ENCODE data around the gene MORC1. TPM values are rescaled to one million over a fixed set of nuclear protein-coding genes. Genes with fewer than 3 reads are reported as not detected.

Gene MORC1
- total RNA-seq, 6 experiments from 2014 or later = 0.07 to 0.16 (median 0.14) TPM; not detected in 2

DNA sequence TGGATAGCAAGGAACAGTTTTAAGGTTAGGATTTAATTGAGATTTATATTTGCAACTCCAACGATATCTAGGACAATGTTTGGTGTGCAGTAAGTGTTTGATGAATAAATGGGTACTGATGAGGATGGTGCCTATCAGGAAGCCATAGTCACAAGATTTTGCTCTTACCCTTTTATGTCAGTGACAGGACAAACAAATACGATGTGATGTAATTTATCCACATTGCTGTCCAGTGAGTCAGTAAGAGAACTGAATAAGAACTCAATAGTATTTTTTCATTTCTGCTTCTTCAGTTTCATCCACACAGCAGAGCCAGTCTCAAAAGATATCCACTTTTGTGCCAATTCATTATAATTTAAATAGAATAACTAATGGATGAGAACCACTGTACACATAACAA is 37.0 kb upstream of the MORC1 start:
- ATAC-seq = peak in 3 of 4 donors; percentile 56 to 72 (median 57)
- WGBS (ENCODE audit: insufficient coverage, low coverage, low lambda C conversion rate, missing lambda C conversion rate) = 41% methylated on average over 2 of the region's 2 CpGs
- H3K4me1 ChIP-seq = peaks cover 0 to 12% (median 5%) of the 10 kb centered on the region in 4 donors
- no peaks in the 10 kb centered on the region for H3K36me3 ChIP-seq
- intact Hi-C loops (cut with DNase I) = no loop called here
- no peak for TF ChIP-seq POLR2A (IDR thresholded peaks at IDR 0.05)
- TF ChIP-seq, protein P1, sequence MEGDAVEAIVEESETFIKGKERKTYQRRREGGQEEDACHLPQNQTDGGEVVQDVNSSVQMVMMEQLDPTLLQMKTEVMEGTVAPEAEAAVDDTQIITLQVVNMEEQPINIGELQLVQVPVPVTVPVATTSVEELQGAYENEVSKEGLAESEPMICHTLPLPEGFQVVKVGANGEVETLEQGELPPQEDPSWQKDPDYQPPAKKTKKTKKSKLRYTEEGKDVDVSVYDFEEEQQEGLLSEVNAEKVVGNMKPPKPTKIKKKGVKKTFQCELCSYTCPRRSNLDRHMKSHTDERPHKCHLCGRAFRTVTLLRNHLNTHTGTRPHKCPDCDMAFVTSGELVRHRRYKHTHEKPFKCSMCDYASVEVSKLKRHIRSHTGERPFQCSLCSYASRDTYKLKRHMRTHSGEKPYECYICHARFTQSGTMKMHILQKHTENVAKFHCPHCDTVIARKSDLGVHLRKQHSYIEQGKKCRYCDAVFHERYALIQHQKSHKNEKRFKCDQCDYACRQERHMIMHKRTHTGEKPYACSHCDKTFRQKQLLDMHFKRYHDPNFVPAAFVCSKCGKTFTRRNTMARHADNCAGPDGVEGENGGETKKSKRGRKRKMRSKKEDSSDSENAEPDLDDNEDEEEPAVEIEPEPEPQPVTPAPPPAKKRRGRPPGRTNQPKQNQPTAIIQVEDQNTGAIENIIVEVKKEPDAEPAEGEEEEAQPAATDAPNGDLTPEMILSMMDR (IDR thresholded peaks at IDR 0.05) = no peak
- H3K4me3 ChIP-seq = no peak overlapping the region
- no peaks in the 10 kb centered on the region for H3K27me3 ChIP-seq
- no peak overlapping the region for H3K27ac ChIP-seq
- no peak for DNase-seq
- no peaks in the 10 kb centered on the region for H3K9me3 ChIP-seq

- WGBS (ENCODE audit: insufficient coverage, low coverage, low lambda C conversion rate, missing lambda C conversion rate) = 79% methylated on average over 4 of the region's 4 CpGs
- H3K36me3 ChIP-seq = no peaks in the 10 kb centered on the region
- no peak for TF ChIP-seq POLR2A (IDR thresholded peaks at IDR 0.05)
- TF ChIP-seq, protein P1 (IDR thresholded peaks at IDR 0.05) = no peak
- no peak for DNase-seq
- intact Hi-C loops (cut with DNase I) = no loop called here
- peaks cover 0 to 12% (median 5%) of the 10 kb centered on the region in 4 donors for H3K4me1 ChIP-seq
- H3K4me3 ChIP-seq = no peak overlapping the region
- H3K9me3 ChIP-seq = no peaks in the 10 kb centered on the region
- H3K27me3 ChIP-seq = no peaks in the 10 kb centered on the region
- ATAC-seq = no peak
- H3K27ac ChIP-seq = no peak overlapping the region
Measured at GRCh38 chr3:109152320-109152719, 34.4 kb upstream of the MORC1 start.

DNA sequence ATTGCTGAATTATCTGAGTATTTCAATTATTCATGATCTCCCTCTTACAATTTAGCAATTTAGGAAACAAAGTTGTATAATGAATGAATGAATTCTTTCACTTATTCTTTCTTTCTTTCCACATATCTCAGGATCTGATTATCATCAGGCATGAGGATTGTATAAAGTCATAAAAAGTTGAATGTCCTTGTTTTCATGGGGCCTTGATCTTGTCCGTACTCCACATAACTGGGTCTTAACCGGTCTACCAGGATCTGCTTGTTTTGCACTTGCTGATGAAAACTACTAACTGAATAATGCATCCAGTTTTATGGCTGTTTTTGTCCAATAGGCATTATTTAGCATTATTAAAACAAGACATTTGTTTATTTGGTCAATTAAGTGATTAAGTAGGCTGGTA is 31.1 kb upstream of the MORC1 start:
- no peak for ATAC-seq
- H3K9me3 ChIP-seq = no peaks in the 10 kb centered on the region
- no peak for DNase-seq
- no peaks in the 10 kb centered on the region for H3K27me3 ChIP-seq
- H3K4me1 ChIP-seq = peaks cover 0 to 3% (median 0%) of the 10 kb centered on the region in 4 donors
- H3K36me3 ChIP-seq = no peaks in the 10 kb centered on the region
- no peak overlapping the region for H3K27ac ChIP-seq
- TF ChIP-seq, protein P1 (IDR thresholded peaks at IDR 0.05) = no peak
- no peak overlapping the region for H3K4me3 ChIP-seq
- intact Hi-C loops (cut with DNase I) = no loop called here
- 88% methylated on average over 2 of the region's 2 CpGs for WGBS (ENCODE audit: insufficient coverage, low coverage, low lambda C conversion rate, missing lambda C conversion rate)

GRCh38 chr3:109143646-109144045 is 25.7 kb upstream of the MORC1 start:
- H3K27me3 ChIP-seq = no peaks in the 10 kb centered on the region
- no peak for TF ChIP-seq POLR2A (IDR thresholded peaks at IDR 0.05)
- TF ChIP-seq, protein P1 (IDR thresholded peaks at IDR 0.05) = no peak
- peaks cover 0 to 12% (median 0%) of the 10 kb centered on the region in 4 donors for H3K4me1 ChIP-seq
- intact Hi-C loops (cut with DNase I) = no loop called here
- no peak for DNase-seq
- no peaks in the 10 kb centered on the region for H3K9me3 ChIP-seq
- H3K36me3 ChIP-seq = no peaks in the 10 kb centered on the region
- H3K4me3 ChIP-seq = no peak overlapping the region
- 83% methylated on average over 1 of the region's 1 CpG for WGBS (ENCODE audit: insufficient coverage, low coverage, low lambda C conversion rate, missing lambda C conversion rate)
- H3K27ac ChIP-seq = no peak overlapping the region
- no peak for ATAC-seq

- DNase-seq (no peak), ATAC-seq (no peak)
- Histone ChIP-seq H3K27ac (no peak overlapping the region), H3K9me3 (no peaks in the 10 kb centered on the region), H3K27me3 (no peaks in the 10 kb centered on the region), H3K4me1 (peaks cover 0 to 17% (median 8%) of the 10 kb centered on the region in 4 donors), H3K4me3 (no peak overlapping the region), H3K36me3 (no peaks in the 10 kb centered on the region)
- WGBS (ENCODE audit: insufficient coverage, low coverage, low lambda C conversion rate, missing lambda C conversion rate) = 60% methylated on average over 2 of the region's 4 CpGs
- intact Hi-C loops (cut with DNase I) = no loop called here
- TF ChIP-seq, protein P1 (IDR thresholded peaks at IDR 0.05) = no peak
- TF ChIP-seq POLR2A (IDR thresholded peaks at IDR 0.05) = no peak
Measured at GRCh38 chr3:109140318-109140717, 22.4 kb upstream of the MORC1 start.
